ENCODE data around the gene HHAT.
"Not testable (repeated sequence)": the region's sequence is repeated elsewhere in the genome, so short reads cannot be mapped to it uniquely, and the experiment has no call there.

The HHAT gene

GRCh38 chr1:210416681-210417080 lies 88.0 kb downstream of the HHAT start:
- H3K9ac ChIP-seq (ENCODE audit: low read depth, low read length) = no peak overlapping the region
- no peak overlapping the region for H2AFZ ChIP-seq (ENCODE audit: low read depth, low read length)
- H3K9me3 ChIP-seq (ENCODE audit: insufficient read depth, low read length, severe bottlenecking) = no peaks in the 10 kb centered on the region
- no peaks in the 10 kb centered on the region for H4K20me1 ChIP-seq (ENCODE audit: insufficient read depth, low read length)
- no peak overlapping the region for H3K4me2 ChIP-seq (ENCODE audit: insufficient read depth, low read length)
- H3K4me3 ChIP-seq (ENCODE audit: low read depth in 1 of 2, low read length in 2 of 2) = no peak overlapping the region
- TF ChIP-seq CTCF (IDR thresholded peaks at IDR 0.05; ENCODE audit: borderline replicate concordance, extremely low read depth, low read length, poor library complexity, severe bottlenecking) (no peak), EZH2 (IDR thresholded peaks at IDR 0.05; ENCODE audit: borderline replicate concordance, low read depth, low read length, severe bottlenecking) (no peak)
- H3K79me2 ChIP-seq (ENCODE audit: insufficient read depth, low read length) = no peaks in the 10 kb centered on the region
- H3K4me1 ChIP-seq (ENCODE audit: insufficient read depth, low read length) = no peaks in the 10 kb centered on the region
- H3K36me3 ChIP-seq (ENCODE audit: insufficient read depth, low read length) = no peaks in the 10 kb centered on the region
- H3K27me3 ChIP-seq (ENCODE audit: insufficient read depth, low read length, poor library complexity) = no peaks in the 10 kb centered on the region
- ATAC-seq (ENCODE audit: insufficient read depth, low read depth) (no peak), DNase-seq (no peak)
- H3K27ac ChIP-seq (ENCODE audit: low read length) = no peak overlapping the region

DNA sequence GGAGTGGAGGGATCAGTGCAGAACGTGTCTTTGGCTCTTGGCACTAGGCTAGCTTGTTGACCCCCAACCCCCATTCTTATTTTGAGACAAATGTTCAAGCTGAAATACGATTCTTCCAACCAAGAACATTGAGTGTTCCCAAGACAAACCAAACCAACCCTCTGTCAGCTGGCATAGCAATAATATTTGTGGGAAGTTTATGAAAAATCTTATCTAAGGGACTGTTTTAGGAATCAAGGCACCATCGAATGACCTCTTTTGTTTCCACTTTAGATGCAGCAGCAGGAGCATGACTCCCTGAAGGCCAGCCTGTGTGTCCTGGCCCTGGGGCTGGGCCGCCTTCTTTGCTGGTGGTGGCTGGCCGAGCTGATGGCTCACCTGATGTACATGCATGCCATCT lies 89.2 kb downstream of the HHAT start:
- TF ChIP-seq CTCF (IDR thresholded peaks at IDR 0.05; ENCODE audit: borderline replicate concordance, extremely low read depth, low read length, poor library complexity, severe bottlenecking) (no peak), EZH2 (IDR thresholded peaks at IDR 0.05; ENCODE audit: borderline replicate concordance, low read depth, low read length, severe bottlenecking) (no peak)
- no peaks in the 10 kb centered on the region for H3K27me3 ChIP-seq (ENCODE audit: insufficient read depth, low read length, poor library complexity)
- H3K9me3 ChIP-seq (ENCODE audit: insufficient read depth, low read length, severe bottlenecking) = no peaks in the 10 kb centered on the region
- H3K9ac ChIP-seq (ENCODE audit: low read depth, low read length) = no peak overlapping the region
- no peaks in the 10 kb centered on the region for H4K20me1 ChIP-seq (ENCODE audit: insufficient read depth, low read length)
- ATAC-seq (ENCODE audit: insufficient read depth, low read depth) = no peak
- DNase-seq = no peak
- no peak overlapping the region for H2AFZ ChIP-seq (ENCODE audit: low read depth, low read length)
- no peak overlapping the region for H3K27ac ChIP-seq (ENCODE audit: low read length)
- H3K4me2 ChIP-seq (ENCODE audit: insufficient read depth, low read length) = no peak overlapping the region
- no peaks in the 10 kb centered on the region for H3K36me3 ChIP-seq (ENCODE audit: insufficient read depth, low read length)
- H3K79me2 ChIP-seq (ENCODE audit: insufficient read depth, low read length) = no peaks in the 10 kb centered on the region
- H3K4me1 ChIP-seq (ENCODE audit: insufficient read depth, low read length) = no peaks in the 10 kb centered on the region
- H3K4me3 ChIP-seq (ENCODE audit: low read depth in 1 of 2, low read length in 2 of 2) = no peak overlapping the region

DNA sequence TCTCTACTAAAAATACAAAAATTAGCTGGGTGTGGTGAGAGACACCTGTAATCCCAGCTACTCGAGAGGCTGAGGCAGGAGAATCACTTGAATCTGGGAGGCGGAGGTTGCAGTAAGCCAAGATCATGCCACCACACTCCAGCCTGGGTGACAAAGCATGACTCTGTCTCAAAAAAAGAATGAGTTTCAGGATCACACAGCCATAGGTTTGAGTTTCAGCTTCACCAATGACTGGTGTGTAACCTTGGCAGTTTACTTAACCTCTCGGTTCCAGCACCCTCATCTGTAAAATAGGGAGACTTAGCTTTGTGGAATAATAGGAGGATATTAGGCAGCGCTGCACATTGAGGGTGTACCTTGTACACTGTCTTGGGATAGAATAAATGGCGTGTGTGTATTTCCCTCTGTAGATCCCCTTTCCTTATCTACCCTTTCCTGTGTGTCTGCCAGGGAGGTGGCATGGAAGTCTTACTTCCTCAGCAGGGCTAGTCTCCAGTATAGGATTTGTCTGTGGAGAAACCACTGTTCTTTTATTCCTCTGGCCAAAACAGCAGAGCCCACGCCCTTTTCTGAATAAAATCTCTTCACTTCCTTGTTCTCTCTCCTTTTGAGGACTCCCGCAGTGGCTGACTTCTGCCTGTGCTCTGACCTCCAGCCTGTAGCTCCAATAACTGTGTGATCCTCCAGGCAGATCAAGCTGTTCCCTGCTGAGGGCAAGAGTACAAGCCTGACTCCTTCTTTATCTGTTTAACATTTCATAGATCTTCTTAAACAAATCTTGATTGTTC lies 90.4 kb downstream of the HHAT start:
- no peak overlapping the region for H3K4me2 ChIP-seq (ENCODE audit: insufficient read depth, low read length)
- H2AFZ ChIP-seq (ENCODE audit: low read depth, low read length) = no peak overlapping the region
- no peaks in the 10 kb centered on the region for H4K20me1 ChIP-seq (ENCODE audit: insufficient read depth, low read length)
- H3K27me3 ChIP-seq (ENCODE audit: insufficient read depth, low read length, poor library complexity) = no peaks in the 10 kb centered on the region
- H3K9me3 ChIP-seq (ENCODE audit: insufficient read depth, low read length, severe bottlenecking) = no peaks in the 10 kb centered on the region
- no peak overlapping the region for H3K4me3 ChIP-seq (ENCODE audit: low read depth in 1 of 2, low read length in 2 of 2)
- DNase-seq (no peak), ATAC-seq (ENCODE audit: insufficient read depth, low read depth) (no peak)
- H3K4me1 ChIP-seq (ENCODE audit: insufficient read depth, low read length) = no peaks in the 10 kb centered on the region
- no peaks in the 10 kb centered on the region for H3K79me2 ChIP-seq (ENCODE audit: insufficient read depth, low read length)
- TF ChIP-seq EZH2 (IDR thresholded peaks at IDR 0.05; ENCODE audit: borderline replicate concordance, low read depth, low read length, severe bottlenecking) = no peak
- TF ChIP-seq CTCF (IDR thresholded peaks at IDR 0.05; ENCODE audit: borderline replicate concordance, extremely low read depth, low read length, poor library complexity, severe bottlenecking) = no peak
- no peak overlapping the region for H3K27ac ChIP-seq (ENCODE audit: low read length)
- no peak overlapping the region for H3K9ac ChIP-seq (ENCODE audit: low read depth, low read length)
- no peaks in the 10 kb centered on the region for H3K36me3 ChIP-seq (ENCODE audit: insufficient read depth, low read length)

DNA sequence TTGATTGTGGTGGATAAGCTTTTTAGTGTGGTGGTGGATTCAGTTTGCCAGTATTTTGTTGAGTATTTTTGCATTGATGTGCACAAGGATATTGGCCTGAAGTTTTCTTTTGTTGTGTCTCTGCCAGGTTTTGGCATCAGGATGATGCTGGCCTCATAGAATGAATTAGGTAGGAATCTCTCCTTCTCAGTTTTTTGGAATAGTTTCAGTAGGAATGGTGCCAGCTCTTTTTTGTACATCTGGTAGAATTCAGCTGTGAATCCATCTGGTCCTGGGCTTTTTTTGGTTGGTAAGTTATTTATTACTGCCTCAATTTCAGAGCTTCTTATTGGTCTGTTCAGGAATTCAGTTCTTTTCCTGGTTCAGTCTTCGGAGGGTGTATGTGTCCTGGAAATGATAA lies 98.0 kb downstream of the HHAT start:
- not testable (repeated sequence) for ATAC-seq (ENCODE audit: insufficient read depth, low read depth); H2AFZ ChIP-seq (ENCODE audit: low read depth, low read length); H3K4me1 ChIP-seq (ENCODE audit: insufficient read depth, low read length); H3K36me3 ChIP-seq (ENCODE audit: insufficient read depth, low read length); H3K79me2 ChIP-seq (ENCODE audit: insufficient read depth, low read length); DNase-seq; H3K4me2 ChIP-seq (ENCODE audit: insufficient read depth, low read length); H3K27ac ChIP-seq (ENCODE audit: low read length); H3K4me3 ChIP-seq (ENCODE audit: low read depth in 1 of 2, low read length in 2 of 2); H3K27me3 ChIP-seq (ENCODE audit: insufficient read depth, low read length, poor library complexity); H4K20me1 ChIP-seq (ENCODE audit: insufficient read depth, low read length); H3K9ac ChIP-seq (ENCODE audit: low read depth, low read length); H3K9me3 ChIP-seq (ENCODE audit: insufficient read depth, low read length, severe bottlenecking)
